ENCODE data around the gene RBP5. TPM values are rescaled to one million over a fixed set of nuclear protein-coding genes. Genes with fewer than 3 reads are reported as not detected.

RBP5 gene
- total and polyA plus RNA-seq, 4 donors = 12.9 to 108 (median 63.6) TPM

DNA sequence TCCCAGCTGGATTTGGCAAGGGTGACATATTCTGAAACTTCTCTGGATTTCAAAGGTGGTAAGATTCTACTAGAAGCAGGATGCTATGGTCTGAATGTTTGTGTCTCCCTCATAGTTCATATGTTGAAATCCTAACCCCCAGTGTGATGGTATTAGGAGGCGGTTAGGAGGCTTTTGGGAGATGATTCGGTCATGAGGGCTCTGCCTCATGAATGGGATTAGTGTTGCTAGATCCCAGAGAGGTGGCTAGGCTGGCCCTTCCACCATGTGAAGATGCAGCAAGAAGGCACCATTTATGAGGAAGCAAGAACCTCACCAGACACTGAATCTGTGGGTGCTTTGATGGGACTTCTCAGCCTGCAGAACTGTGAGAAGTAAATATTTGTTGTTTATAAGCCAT, 49.8 kb upstream of the RBP5 start:
- no peak for DNase-seq (ENCODE audit: low spot score)
- Histone ChIP-seq H3K9ac (ENCODE audit: low read depth in 1 of 2, low read length in 2 of 2) (no peak overlapping the region), H3K9me3 (ENCODE audit: control insufficient read depth in 4 of 4, low read length in 3 of 4) (no peaks in the 10 kb centered on the region), H3K4me3 (ENCODE audit: low read depth in 1 of 3, low read length in 3 of 3) (no peak overlapping the region), H3K36me3 (ENCODE audit: control insufficient read depth in 4 of 4, insufficient read depth in 3 of 4, low read depth in 1 of 4, low read length in 3 of 4) (no peaks in the 10 kb centered on the region), H3K27ac (ENCODE audit: low read depth in 1 of 2, low read length in 2 of 2) (no peak overlapping the region), H3K4me1 (ENCODE audit: control insufficient read depth in 4 of 4, insufficient read depth in 4 of 4, low read length in 3 of 4) (no peaks in the 10 kb centered on the region), H3K27me3 (ENCODE audit: control insufficient read depth in 4 of 4, insufficient read depth in 4 of 4, low read length in 3 of 4) (no peaks in the 10 kb centered on the region)
- TF ChIP-seq, protein P1, sequence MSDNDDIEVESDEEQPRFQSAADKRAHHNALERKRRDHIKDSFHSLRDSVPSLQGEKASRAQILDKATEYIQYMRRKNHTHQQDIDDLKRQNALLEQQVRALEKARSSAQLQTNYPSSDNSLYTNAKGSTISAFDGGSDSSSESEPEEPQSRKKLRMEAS (IDR thresholded peaks at IDR 0.05) = no peak
- TF ChIP-seq SP1 (IDR thresholded peaks at IDR 0.05) (no peak), JUND (IDR thresholded peaks at IDR 0.05) (no peak), TAF1 (conservative IDR thresholded peaks at IDR 0.05) (no peak)
- WGBS = 94% methylated on average over 2 of the region's 2 CpGs

DNA sequence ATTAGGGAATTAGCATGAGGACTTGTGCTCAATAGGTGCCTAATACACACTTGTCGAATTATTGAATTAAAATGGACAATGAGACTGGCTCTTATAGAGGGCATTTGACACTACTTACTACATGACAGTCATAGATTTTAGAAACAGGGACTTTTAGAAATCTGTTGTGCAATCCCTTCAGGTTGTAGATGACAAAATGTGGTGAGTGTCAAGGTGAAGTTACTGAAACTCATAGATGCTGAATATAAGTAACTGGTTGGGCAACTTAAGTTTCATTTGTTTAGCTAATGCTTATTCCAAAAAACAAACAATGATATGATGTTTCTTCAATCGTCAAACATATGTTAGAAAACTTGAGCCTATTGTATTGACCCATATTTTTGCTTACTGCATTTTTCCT, 47.9 kb upstream of the RBP5 start:
- Histone ChIP-seq H3K27ac (ENCODE audit: low read depth in 1 of 2, low read length in 2 of 2) (no peak overlapping the region), H3K4me1 (ENCODE audit: control insufficient read depth in 4 of 4, insufficient read depth in 4 of 4, low read length in 3 of 4) (no peaks in the 10 kb centered on the region), H3K4me3 (ENCODE audit: low read depth in 1 of 3, low read length in 3 of 3) (no peak overlapping the region), H3K9me3 (ENCODE audit: control insufficient read depth in 4 of 4, low read length in 3 of 4) (peaks cover 0 to 2% (median 0%) of the 10 kb centered on the region in 4 donors), H3K36me3 (ENCODE audit: control insufficient read depth in 4 of 4, insufficient read depth in 3 of 4, low read depth in 1 of 4, low read length in 3 of 4) (no peaks in the 10 kb centered on the region), H3K9ac (ENCODE audit: low read depth in 1 of 2, low read length in 2 of 2) (no peak overlapping the region), H3K27me3 (ENCODE audit: control insufficient read depth in 4 of 4, insufficient read depth in 4 of 4, low read length in 3 of 4) (no peaks in the 10 kb centered on the region)
- TF ChIP-seq, protein P2, sequence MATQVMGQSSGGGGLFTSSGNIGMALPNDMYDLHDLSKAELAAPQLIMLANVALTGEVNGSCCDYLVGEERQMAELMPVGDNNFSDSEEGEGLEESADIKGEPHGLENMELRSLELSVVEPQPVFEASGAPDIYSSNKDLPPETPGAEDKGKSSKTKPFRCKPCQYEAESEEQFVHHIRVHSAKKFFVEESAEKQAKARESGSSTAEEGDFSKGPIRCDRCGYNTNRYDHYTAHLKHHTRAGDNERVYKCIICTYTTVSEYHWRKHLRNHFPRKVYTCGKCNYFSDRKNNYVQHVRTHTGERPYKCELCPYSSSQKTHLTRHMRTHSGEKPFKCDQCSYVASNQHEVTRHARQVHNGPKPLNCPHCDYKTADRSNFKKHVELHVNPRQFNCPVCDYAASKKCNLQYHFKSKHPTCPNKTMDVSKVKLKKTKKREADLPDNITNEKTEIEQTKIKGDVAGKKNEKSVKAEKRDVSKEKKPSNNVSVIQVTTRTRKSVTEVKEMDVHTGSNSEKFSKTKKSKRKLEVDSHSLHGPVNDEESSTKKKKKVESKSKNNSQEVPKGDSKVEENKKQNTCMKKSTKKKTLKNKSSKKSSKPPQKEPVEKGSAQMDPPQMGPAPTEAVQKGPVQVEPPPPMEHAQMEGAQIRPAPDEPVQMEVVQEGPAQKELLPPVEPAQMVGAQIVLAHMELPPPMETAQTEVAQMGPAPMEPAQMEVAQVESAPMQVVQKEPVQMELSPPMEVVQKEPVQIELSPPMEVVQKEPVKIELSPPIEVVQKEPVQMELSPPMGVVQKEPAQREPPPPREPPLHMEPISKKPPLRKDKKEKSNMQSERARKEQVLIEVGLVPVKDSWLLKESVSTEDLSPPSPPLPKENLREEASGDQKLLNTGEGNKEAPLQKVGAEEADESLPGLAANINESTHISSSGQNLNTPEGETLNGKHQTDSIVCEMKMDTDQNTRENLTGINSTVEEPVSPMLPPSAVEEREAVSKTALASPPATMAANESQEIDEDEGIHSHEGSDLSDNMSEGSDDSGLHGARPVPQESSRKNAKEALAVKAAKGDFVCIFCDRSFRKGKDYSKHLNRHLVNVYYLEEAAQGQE (IDR thresholded peaks at IDR 0.05) = no peak
- TF ChIP-seq SP1 (IDR thresholded peaks at IDR 0.05) (no peak), EGR1 (IDR thresholded peaks at IDR 0.05; ENCODE audit: low read depth in 2 of 2) (no peak), JUND (IDR thresholded peaks at IDR 0.05) (no peak), HNF4A (conservative IDR thresholded peaks at IDR 0.05) (no peak), TAF1 (conservative IDR thresholded peaks at IDR 0.05) (no peak), GABPA (IDR thresholded peaks at IDR 0.05 in 1 of 2, conservative IDR thresholded peaks at IDR 0.05 in 1 of 2) (no peak), YY1 (IDR thresholded peaks at IDR 0.05) (no peak), FOXA1 (IDR thresholded peaks at IDR 0.05) (no peak), FOXA2 (IDR thresholded peaks at IDR 0.05) (no peak), RAD21 (IDR thresholded peaks at IDR 0.05) (no peak), RXRA (IDR thresholded peaks at IDR 0.05) (no peak)
- TF ChIP-seq, protein P1 (IDR thresholded peaks at IDR 0.05) = no peak
- TF ChIP-seq, protein P3, sequence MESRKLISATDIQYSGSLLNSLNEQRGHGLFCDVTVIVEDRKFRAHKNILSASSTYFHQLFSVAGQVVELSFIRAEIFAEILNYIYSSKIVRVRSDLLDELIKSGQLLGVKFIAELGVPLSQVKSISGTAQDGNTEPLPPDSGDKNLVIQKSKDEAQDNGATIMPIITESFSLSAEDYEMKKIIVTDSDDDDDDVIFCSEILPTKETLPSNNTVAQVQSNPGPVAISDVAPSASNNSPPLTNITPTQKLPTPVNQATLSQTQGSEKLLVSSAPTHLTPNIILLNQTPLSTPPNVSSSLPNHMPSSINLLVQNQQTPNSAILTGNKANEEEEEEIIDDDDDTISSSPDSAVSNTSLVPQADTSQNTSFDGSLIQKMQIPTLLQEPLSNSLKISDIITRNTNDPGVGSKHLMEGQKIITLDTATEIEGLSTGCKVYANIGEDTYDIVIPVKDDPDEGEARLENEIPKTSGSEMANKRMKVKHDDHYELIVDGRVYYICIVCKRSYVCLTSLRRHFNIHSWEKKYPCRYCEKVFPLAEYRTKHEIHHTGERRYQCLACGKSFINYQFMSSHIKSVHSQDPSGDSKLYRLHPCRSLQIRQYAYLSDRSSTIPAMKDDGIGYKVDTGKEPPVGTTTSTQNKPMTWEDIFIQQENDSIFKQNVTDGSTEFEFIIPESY (IDR thresholded peaks at IDR 0.05) = no peak
- TF ChIP-seq, protein P4, sequence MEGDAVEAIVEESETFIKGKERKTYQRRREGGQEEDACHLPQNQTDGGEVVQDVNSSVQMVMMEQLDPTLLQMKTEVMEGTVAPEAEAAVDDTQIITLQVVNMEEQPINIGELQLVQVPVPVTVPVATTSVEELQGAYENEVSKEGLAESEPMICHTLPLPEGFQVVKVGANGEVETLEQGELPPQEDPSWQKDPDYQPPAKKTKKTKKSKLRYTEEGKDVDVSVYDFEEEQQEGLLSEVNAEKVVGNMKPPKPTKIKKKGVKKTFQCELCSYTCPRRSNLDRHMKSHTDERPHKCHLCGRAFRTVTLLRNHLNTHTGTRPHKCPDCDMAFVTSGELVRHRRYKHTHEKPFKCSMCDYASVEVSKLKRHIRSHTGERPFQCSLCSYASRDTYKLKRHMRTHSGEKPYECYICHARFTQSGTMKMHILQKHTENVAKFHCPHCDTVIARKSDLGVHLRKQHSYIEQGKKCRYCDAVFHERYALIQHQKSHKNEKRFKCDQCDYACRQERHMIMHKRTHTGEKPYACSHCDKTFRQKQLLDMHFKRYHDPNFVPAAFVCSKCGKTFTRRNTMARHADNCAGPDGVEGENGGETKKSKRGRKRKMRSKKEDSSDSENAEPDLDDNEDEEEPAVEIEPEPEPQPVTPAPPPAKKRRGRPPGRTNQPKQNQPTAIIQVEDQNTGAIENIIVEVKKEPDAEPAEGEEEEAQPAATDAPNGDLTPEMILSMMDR (IDR thresholded peaks at IDR 0.05; ENCODE audit: low read depth, low read length, missing input control) = no peak
- TF ChIP-seq, protein P5, sequence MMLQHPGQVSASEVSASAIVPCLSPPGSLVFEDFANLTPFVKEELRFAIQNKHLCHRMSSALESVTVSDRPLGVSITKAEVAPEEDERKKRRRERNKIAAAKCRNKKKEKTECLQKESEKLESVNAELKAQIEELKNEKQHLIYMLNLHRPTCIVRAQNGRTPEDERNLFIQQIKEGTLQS (IDR thresholded peaks at IDR 0.05) = no peak
- 60% methylated on average over 2 of the region's 2 CpGs for WGBS
- no peak for DNase-seq (ENCODE audit: low spot score)

Measured in liver (tissue), 9 donors.